UCSD-AML1 (cell line): ENCODE measurements around the gene TMEM220.
"Not testable (repeated sequence)": the region's sequence is repeated elsewhere in the genome, so short reads cannot be mapped to it uniquely, and the experiment has no call there.

Experiments used
- DNase-seq: peaks from one replicate; lab custom pipeline; 2025; ENCODE audit not compliant: unreplicated experiment; lab: John Stamatoyannopoulos, UW

Gene TMEM220

GRCh38 chr17:10728331-10728892 is 1.4 kb downstream of the TMEM220 start:
- DNase-seq: no peak

- no peak for DNase-seq
These were observed 2.6 kb downstream of the TMEM220 start for GRCh38 chr17:10727192-10727591.

- DNase-seq: no peak
These were observed 3.6 kb downstream of the TMEM220 start for GRCh38 chr17:10726196-10726595.

GRCh38 chr17:10725262-10725661 is 4.6 kb downstream of the TMEM220 start:
- DNase-seq: no peak

GRCh38 chr17:10724546-10725195 is 5.2 kb downstream of the TMEM220 start:
- DNase-seq: no peak

GRCh38 chr17:10718547-10718946 is 11.3 kb downstream of the TMEM220 start:
- DNase-seq: no peak

GRCh38 chr17:10716218-10716617 is 13.6 kb downstream of the TMEM220 start:
- no peak for DNase-seq

- no peak for DNase-seq
These were observed 16.5 kb downstream of the TMEM220 start for GRCh38 chr17:10713318-10713717.

- no peak for DNase-seq
These were observed 24.1 kb downstream of the TMEM220 start for GRCh38 chr17:10705727-10706126.

GRCh38 chr17:10702574-10702973 is 27.2 kb downstream of the TMEM220 start:
- peak; percentile 17 for DNase-seq

GRCh38 chr17:10699856-10700255 is 30.0 kb downstream of the TMEM220 start:
- no peak for DNase-seq

GRCh38 chr17:10698096-10698818 is 31.6 kb downstream of the TMEM220 start:
- DNase-seq: no peak

- peak; percentile 93 for DNase-seq
These were observed 32.4 kb downstream of the TMEM220 start, which contains the start of the genes ADPRM and SCO1 for GRCh38 chr17:10697092-10698081. TSS of gene ADPRM (plus strand) at chr17:10697594. CDS start at chr17:10704927, 7,333 bp downstream. TSS of gene SCO1 (minus strand) at chr17:10697533. CDS start at chr17:10697507, 26 bp downstream.

- not testable (repeated sequence) for DNase-seq
These were observed 33.9 kb downstream of the TMEM220 start for GRCh38 chr17:10695875-10696407.

- no peak for DNase-seq
These were observed 42.3 kb downstream of the TMEM220 start for GRCh38 chr17:10687499-10687898.

- DNase-seq: no peak
These were observed 46.0 kb downstream of the TMEM220 start for GRCh38 chr17:10683853-10684252.

GRCh38 chr17:10681866-10682446 is 47.9 kb downstream of the TMEM220 start:
- DNase-seq: no peak

GRCh38 chr17:10674704-10675103 is 55.1 kb downstream of the TMEM220 start:
- DNase-seq: no peak

GRCh38 chr17:10673312-10673711 is 56.5 kb downstream of the TMEM220 start:
- no peak for DNase-seq

GRCh38 chr17:10668775-10669174 is 61.0 kb downstream of the TMEM220 start:
- DNase-seq: no peak
